ENCODE measurements around the gene PRDM8. TPM values are rescaled to one million over a fixed set of nuclear protein-coding genes. Genes with fewer than 3 reads are reported as not detected.

The PRDM8 gene
- total RNA-seq, 4 donors from 2014 or later, result 0.11 to 6.1 (median 1.2) TPM

- DNase-seq, result no peak
- H3K4me3 ChIP-seq, result no peak overlapping the region
- TF ChIP-seq POLR2A (IDR thresholded peaks at IDR 0.05), result no peak
- TF ChIP-seq CTCF (IDR thresholded peaks at IDR 0.05), result no peak
- H3K36me3 ChIP-seq, result no peaks in the 10 kb centered on the region
- peaks cover 0 to 100% (median 16%) of the 10 kb centered on the region in 4 donors for H3K27me3 ChIP-seq
- no peaks in the 10 kb centered on the region for H3K9me3 ChIP-seq
- peaks cover under 1 to 26% (median 5%) of the 10 kb centered on the region in 3 donors for H3K4me1 ChIP-seq
- intact Hi-C loops (cut with DNase I), result no loop called here
- WGBS, 2 donors, result 56 to 63% methylated on average over 2 to 3 of the region's 3 CpGs
- H3K27ac ChIP-seq, result no peak overlapping the region
These were observed 7.7 kb upstream of the PRDM8 start for GRCh38 chr4:80189581-80189955.

GRCh38 chr4:80189956-80190677, 7.2 kb upstream of the PRDM8 start:
- DNase-seq, result no peak
- H3K4me3 ChIP-seq, result peak overlapping the region in 1 of 4 donors; percentile 26
- no peaks in the 10 kb centered on the region for H3K36me3 ChIP-seq
- WGBS, 2 donors, result 47 to 68% methylated on average over 21 to 30 of the region's 36 CpGs
- no peak overlapping the region for H3K27ac ChIP-seq
- H3K27me3 ChIP-seq, result peaks cover 0 to 100% (median 16%) of the 10 kb centered on the region in 4 donors
- peaks cover 0 to 21% (median 5%) of the 10 kb centered on the region in 3 donors for H3K4me1 ChIP-seq
- intact Hi-C loops (cut with DNase I), result no loop called here
- TF ChIP-seq CTCF (IDR thresholded peaks at IDR 0.05), result no peak
- TF ChIP-seq POLR2A (IDR thresholded peaks at IDR 0.05), result no peak
- no peaks in the 10 kb centered on the region for H3K9me3 ChIP-seq

- Histone ChIP-seq H3K4me3 (no peak overlapping the region), H3K4me1 (peaks cover 4 to 17% (median 5%) of the 10 kb centered on the region in 3 donors), H3K9me3 (no peaks in the 10 kb centered on the region), H3K27me3 (peaks cover 0 to 100% (median 10%) of the 10 kb centered on the region in 4 donors), H3K36me3 (no peaks in the 10 kb centered on the region), H3K27ac (no peak overlapping the region)
- DNase-seq, result no peak
- TF ChIP-seq CTCF (IDR thresholded peaks at IDR 0.05), result no peak
- no peak for TF ChIP-seq POLR2A (IDR thresholded peaks at IDR 0.05)
- WGBS, 2 donors, result 66 to 91% methylated on average over 3 of the region's 3 CpGs
- intact Hi-C loops (cut with DNase I), result no loop called here
These were observed 4.9 kb upstream of the PRDM8 start for GRCh38 chr4:80192252-80192866.

- Histone ChIP-seq H3K27ac (no peak overlapping the region), H3K27me3 (peaks cover 0 to 100% (median 11%) of the 10 kb centered on the region in 4 donors), H3K4me3 (no peak overlapping the region), H3K9me3 (no peaks in the 10 kb centered on the region), H3K4me1 (peaks cover 8 to 22% (median 9%) of the 10 kb centered on the region in 3 donors), H3K36me3 (no peaks in the 10 kb centered on the region)
- no peak for TF ChIP-seq CTCF (IDR thresholded peaks at IDR 0.05)
- TF ChIP-seq POLR2A (IDR thresholded peaks at IDR 0.05), result no peak
- no peak for DNase-seq
- WGBS, 2 donors, result 24 to 44% methylated on average over 2 of the region's 2 CpGs
- intact Hi-C loops (cut with DNase I), result no loop called here
These were observed 4.4 kb upstream of the PRDM8 start for GRCh38 chr4:80192937-80193336.

- 38 to 49% methylated on average over 1 to 2 of the region's 2 CpGs for WGBS, 2 donors
- Histone ChIP-seq H3K36me3 (no peaks in the 10 kb centered on the region), H3K27ac (no peak overlapping the region), H3K27me3 (peaks cover 0 to 100% (median 5%) of the 10 kb centered on the region in 4 donors), H3K4me1 (peaks cover 11 to 21% (median 12%) of the 10 kb centered on the region in 3 donors), H3K9me3 (no peaks in the 10 kb centered on the region), H3K4me3 (no peak overlapping the region)
- DNase-seq, result no peak
- no peak for TF ChIP-seq CTCF (IDR thresholded peaks at IDR 0.05)
- TF ChIP-seq POLR2A (IDR thresholded peaks at IDR 0.05), result no peak
- intact Hi-C loops (cut with DNase I), result no loop called here
These were observed 1.7 kb upstream of the PRDM8 start for GRCh38 chr4:80195441-80196140.

Data from esophagus squamous epithelium (tissue), 5 donors.